DND-41 (cell line): Measurements from ENCODE around the gene FOXO4.

Source experiments
- EZH2 ChIP-seq: IDR thresholded peaks from 3 replicates; pipeline ENCODE4 v1.6.1; 2012; ENCODE audit warnings: borderline replicate concordance, low read depth, mild to moderate bottlenecking, moderate library complexity, low read length, inconsistent platforms; ENCODE audit not compliant: severe bottlenecking
- TF ChIP-seq, protein P1 (sequence below): IDR thresholded peaks from 2 replicates; pipeline ENCODE4 v1.5.1; 2012; ENCODE audit warnings: borderline replicate concordance, low read length, moderate library complexity, mild to moderate bottlenecking; ENCODE audit not compliant: poor library complexity, severe bottlenecking; ENCODE audit errors: extremely low read depth

GRCh38 chrX:71057848-71058530 lies 37.7 kb upstream of the FOXO4 start:
- TF ChIP-seq, protein P1, sequence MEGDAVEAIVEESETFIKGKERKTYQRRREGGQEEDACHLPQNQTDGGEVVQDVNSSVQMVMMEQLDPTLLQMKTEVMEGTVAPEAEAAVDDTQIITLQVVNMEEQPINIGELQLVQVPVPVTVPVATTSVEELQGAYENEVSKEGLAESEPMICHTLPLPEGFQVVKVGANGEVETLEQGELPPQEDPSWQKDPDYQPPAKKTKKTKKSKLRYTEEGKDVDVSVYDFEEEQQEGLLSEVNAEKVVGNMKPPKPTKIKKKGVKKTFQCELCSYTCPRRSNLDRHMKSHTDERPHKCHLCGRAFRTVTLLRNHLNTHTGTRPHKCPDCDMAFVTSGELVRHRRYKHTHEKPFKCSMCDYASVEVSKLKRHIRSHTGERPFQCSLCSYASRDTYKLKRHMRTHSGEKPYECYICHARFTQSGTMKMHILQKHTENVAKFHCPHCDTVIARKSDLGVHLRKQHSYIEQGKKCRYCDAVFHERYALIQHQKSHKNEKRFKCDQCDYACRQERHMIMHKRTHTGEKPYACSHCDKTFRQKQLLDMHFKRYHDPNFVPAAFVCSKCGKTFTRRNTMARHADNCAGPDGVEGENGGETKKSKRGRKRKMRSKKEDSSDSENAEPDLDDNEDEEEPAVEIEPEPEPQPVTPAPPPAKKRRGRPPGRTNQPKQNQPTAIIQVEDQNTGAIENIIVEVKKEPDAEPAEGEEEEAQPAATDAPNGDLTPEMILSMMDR: no peak
- TF ChIP-seq EZH2: no peak
